B cell (primary cell): Measurements from ENCODE around the gene FDX1. TPM values are rescaled to one million over a fixed set of nuclear protein-coding genes. Genes with fewer than 3 reads are reported as not detected.

Source experiments
- ATAC-seq: fragments of 200-7000 bp; cut with Tn5 transposase; one replicate; pipeline ENCODE4 v1.10.0; 2021; ENCODE audit warnings: low read depth, mild to moderate bottlenecking, moderate number of reproducible peaks, moderate library complexity
- CTCF ChIA-PET: fragments of 350-600 bp; sonication (Branson Sonifier 250); formaldehyde crosslinking; loops from one replicate; lab custom pipeline; 2021; ENCODE audit warnings: antibody characterized with exemption, inconsistent platforms; lab: Charles Lee
- POLR2A ChIA-PET: fragments of 350-600 bp; sonication (Branson Sonifier 250); formaldehyde crosslinking; loops from one replicate; lab custom pipeline; 2021; ENCODE audit warnings: antibody characterized with exemption; lab: Charles Lee
- DNase-seq: peaks from one replicate; pipeline ENCODE4 v3.0.0; 2013
- H2AFZ ChIP-seq: 2 replicates; pipeline ENCODE4 v1.6.1; 2012; ENCODE audit warnings: mild to moderate bottlenecking, low read depth, low read length; ENCODE audit not compliant: insufficient read depth, poor library complexity, severe bottlenecking
- H3K27ac ChIP-seq, 2 donors: 1 replicate in 1 of 2; 2 replicates in 1 of 2; pipeline ENCODE4 v1.5.1; 2012 to 2013; ENCODE audit warnings: low read length in 2 of 2, mild to moderate bottlenecking in 2 of 2, moderate library complexity in 1 of 2
- H3K27me3 ChIP-seq, 4 experiments: fragments of 200-600 bp in 1 of 4; sonication (generic) in 1 of 4; replicated peaks in 1 of 4; 1 replicate in 2 of 4; 2 replicates in 2 of 4; pipeline versions ENCODE4 v1.6.1 to v1.7.0; 2013 to 2016; ENCODE audit warnings: low read length in 3 of 4, mild to moderate bottlenecking in 2 of 4, mixed read lengths in 1 of 4, moderate library complexity in 1 of 4; ENCODE audit not compliant: insufficient read depth in 4 of 4, control insufficient read depth in 3 of 4; ENCODE audit errors: control extremely low read depth in 1 of 4
- H3K36me3 ChIP-seq, 2 experiments: replicated peaks in 1 of 2; 1 replicate in 1 of 2; 2 replicates in 1 of 2; pipeline versions ENCODE4 v1.6.1 to v1.7.1; 2013; ENCODE audit warnings: low read length in 1 of 2; ENCODE audit not compliant: insufficient read depth in 2 of 2, control insufficient read depth in 1 of 2; ENCODE audit errors: control extremely low read depth in 1 of 2, extremely low read depth in 1 of 2
- H3K4me1 ChIP-seq, 2 donors: fragments of 200-600 bp in 1 of 2; sonication (generic) in 1 of 2; 1 replicate in 1 of 2; 2 replicates in 1 of 2; pipeline versions ENCODE4 v1.5.1 to v1.6.1; 2013 to 2017; ENCODE audit warnings: low read length in 2 of 2; ENCODE audit not compliant: control insufficient read depth in 2 of 2, insufficient read depth in 2 of 2
- H3K4me2 ChIP-seq: replicated peaks from 2 replicates; pipeline ENCODE3; 2012; ENCODE audit warnings: mild to moderate bottlenecking, low read depth, low read length; ENCODE audit not compliant: poor library complexity, severe bottlenecking
- H3K4me3 ChIP-seq, 5 experiments: fragments of 200-600 bp in 1 of 5; sonication (generic) in 1 of 5; 1 replicate in 3 of 5; 2 replicates in 2 of 5; pipeline versions ENCODE4 v1.5.1 to v1.7.0; 2011 to 2016; ENCODE audit warnings: low read length in 4 of 5, mild to moderate bottlenecking in 4 of 5, low read depth in 2 of 5, control low read depth in 1 of 5, moderate library complexity in 1 of 5; ENCODE audit not compliant: insufficient read depth in 1 of 5; ENCODE audit errors: control extremely low read depth in 1 of 5, extremely low read depth in 1 of 5
- H3K79me2 ChIP-seq: fragments of 200-600 bp; sonication (generic); one replicate; pipeline ENCODE4 v1.6.0; 2016; ENCODE audit warnings: low read length; ENCODE audit not compliant: control insufficient read depth, insufficient read depth
- H3K9ac ChIP-seq: fragments of 200-600 bp; sonication (generic); 2 replicates; pipeline ENCODE4 v1.6.1; 2017; ENCODE audit warnings: mild to moderate bottlenecking, low read length, moderate library complexity
- H3K9me3 ChIP-seq, 3 donors: one replicate each; pipeline versions ENCODE4 v1.6.1 to v1.7.1; 2013; ENCODE audit warnings: low read length in 2 of 3; ENCODE audit not compliant: control insufficient read depth in 2 of 3, insufficient read depth in 1 of 3; ENCODE audit errors: control extremely low read depth in 1 of 3
- H4K20me1 ChIP-seq: 2 replicates; pipeline ENCODE4 v1.6.0; 2012; ENCODE audit warnings: mild to moderate bottlenecking, low read length; ENCODE audit not compliant: insufficient read depth, control insufficient read depth, poor library complexity, severe bottlenecking
- H3K27ac Mint-ChIP-seq: one replicate; pipeline ENCODE4 v1.8.0; 2021; ENCODE audit warnings: mixed read lengths
- H3K27me3 Mint-ChIP-seq: one replicate; pipeline ENCODE4 v1.8.0; 2021; ENCODE audit warnings: mixed read lengths
- H3K4me1 Mint-ChIP-seq: one replicate; pipeline ENCODE4 v1.8.0; 2021; ENCODE audit warnings: mixed read lengths
- H3K4me3 Mint-ChIP-seq: one replicate; pipeline ENCODE4 v1.8.0; 2021; ENCODE audit warnings: mixed read lengths
- H3K9me3 Mint-ChIP-seq: one replicate; pipeline ENCODE4 v1.8.0; 2022; ENCODE audit warnings: mixed read lengths; ENCODE audit not compliant: insufficient read depth
- CTCF ChIP-seq: fragments of 200-600 bp; IDR thresholded peaks from one replicate; pipeline ENCODE4 v1.8.0; 2022; ENCODE audit warnings: antibody characterized with exemption, mild to moderate bottlenecking
- EZH2 ChIP-seq: IDR thresholded peaks from 2 replicates; pipeline ENCODE4 v1.6.1; 2012; ENCODE audit warnings: borderline replicate concordance, low read depth, mild to moderate bottlenecking, moderate library complexity, low read length; ENCODE audit not compliant: insufficient read depth, poor library complexity, severe bottlenecking
- WGBS: methylation state at CpG from one replicate; pipeline ENCODE4 v1.1.5; 2013; ENCODE audit warnings: missing lambda C conversion rate; ENCODE audit not compliant: insufficient coverage; 5-methylcytosine and 5-hydroxymethylcytosine counted together
- intact Hi-C: fragments of 100-400 bp; cut with micrococcal nuclease; formaldehyde crosslinking; loops from one replicate; pipeline ENCODE4 v1.10.0; 2022
- polyA plus RNA-seq: library from polyadenylated mRNA; depleted of rRNA; stranded (reverse); fragments of >200 nt; gene quantifications from 2 replicates; pipeline ENCODE4 v1.2.3, GENCODE V29; 2012
- total RNA-seq, 2 donors: library from RNA; stranded (reverse); fragments of 120-200 nt in 1 of 2; gene quantifications; 1 replicate in 1 of 2; 2 replicates in 1 of 2; pipeline versions ENCODE4 v1.2.3 to v1.2.4, GENCODE V29; 2013 to 2022

Gene FDX1
- total and polyA plus RNA-seq, 2 donors (not counting 1 experiment from before 2014, with no cell fraction given): 3.5 to 11.2 TPM

- H3K9me3 ChIP-seq: no peaks in the 10 kb centered on the region
- H3K4me3 ChIP-seq: no peak overlapping the region
- DNase-seq: no peak
- H3K4me1 ChIP-seq: no peaks in the 10 kb centered on the region
- WGBS: 60% methylated on average over 3 of the region's 6 CpGs
- no peaks in the 10 kb centered on the region for H3K27me3 ChIP-seq
- H3K79me2 ChIP-seq: no peaks in the 10 kb centered on the region
- no peak overlapping the region for H3K27ac ChIP-seq
- H3K4me2 ChIP-seq: no peak overlapping the region
- TF ChIP-seq EZH2 (no peak), CTCF (no peak)
- no peaks in the 10 kb centered on the region for H3K9me3 Mint-ChIP-seq
- ATAC-seq: no peak
- H3K27ac Mint-ChIP-seq: no peak overlapping the region
- intact Hi-C loops: no loop called here
- peaks cover 19% of the 10 kb centered on the region for H3K4me1 Mint-ChIP-seq
- POLR2A ChIA-PET: no interaction called here
- no peak overlapping the region for H3K9ac ChIP-seq
- CTCF ChIA-PET: interaction anchor here (0.7 kb wide), 1 partner anchor 1385 kb away, joined by 5 read pairs; no protein-coding TSS in a partner anchor
- H4K20me1 ChIP-seq: peaks cover 12% of the 10 kb centered on the region
- H2AFZ ChIP-seq: no peak overlapping the region
- no peaks in the 10 kb centered on the region for H3K27me3 Mint-ChIP-seq
- no peak overlapping the region for H3K4me3 Mint-ChIP-seq
- H3K36me3 ChIP-seq: peaks cover 1 to 25% of the 10 kb centered on the region in 2 experiments
Measured at GRCh38 chr11:110455718-110456117, 26.0 kb downstream of the FDX1 start.

GRCh38 chr11:110463153-110463552, 33.4 kb downstream of the FDX1 start:
- no peak for TF ChIP-seq EZH2
- TF ChIP-seq CTCF: peak; percentile 46
- Histone ChIP-seq H2AFZ (no peak overlapping the region), H3K4me1 (no peaks in the 10 kb centered on the region), H3K27ac (no peak overlapping the region), H3K36me3 (peaks cover 5 to 25% of the 10 kb centered on the region in 2 experiments), H4K20me1 (peaks cover under 1% of the 10 kb centered on the region), H3K9ac (no peak overlapping the region), H3K4me2 (no peak overlapping the region), H3K4me3 (no peak overlapping the region), H3K27me3 (no peaks in the 10 kb centered on the region), H3K79me2 (no peaks in the 10 kb centered on the region), H3K9me3 (no peaks in the 10 kb centered on the region)
- WGBS: 53% methylated on average over 3 of the region's 6 CpGs
- ChIA-PET CTCF (interaction anchor here (0.7 to 4.8 kb wide), 6 partner anchors 767 to 987 kb away, joined by 3 to 33 read pairs (median 13); no protein-coding TSS in a partner anchor), POLR2A (interaction anchor here (0.6 kb wide), 1 partner anchor 1139 kb away, joined by 4 read pairs; the partner anchor contains the start of gene SIK2)
- DNase-seq: peak; percentile 47
- Mint-ChIP-seq H3K4me3 (no peak overlapping the region), H3K27ac (no peak overlapping the region), H3K27me3 (no peaks in the 10 kb centered on the region), H3K4me1 (peaks cover 1% of the 10 kb centered on the region), H3K9me3 (no peaks in the 10 kb centered on the region)
- intact Hi-C loops: loop anchor here (1.0 kb wide), 1 partner anchor 767 kb away; no protein-coding TSS in a partner anchor
- peak; percentile 33 for ATAC-seq
